ENCODE results near the gene CDK5R1.

The CDK5R1 gene

GRCh38 chr17:32493571-32493970 lies 6.8 kb downstream of the CDK5R1 start:
- no peak for DNase-seq (ENCODE audit: low read depth)

GRCh38 chr17:32493976-32494513 lies 7.3 kb downstream of the CDK5R1 start:
- no peak for DNase-seq (ENCODE audit: low read depth)

GRCh38 chr17:32494621-32495358 lies 8.0 kb downstream of the CDK5R1 start:
- DNase-seq (ENCODE audit: low read depth): no peak

DNA sequence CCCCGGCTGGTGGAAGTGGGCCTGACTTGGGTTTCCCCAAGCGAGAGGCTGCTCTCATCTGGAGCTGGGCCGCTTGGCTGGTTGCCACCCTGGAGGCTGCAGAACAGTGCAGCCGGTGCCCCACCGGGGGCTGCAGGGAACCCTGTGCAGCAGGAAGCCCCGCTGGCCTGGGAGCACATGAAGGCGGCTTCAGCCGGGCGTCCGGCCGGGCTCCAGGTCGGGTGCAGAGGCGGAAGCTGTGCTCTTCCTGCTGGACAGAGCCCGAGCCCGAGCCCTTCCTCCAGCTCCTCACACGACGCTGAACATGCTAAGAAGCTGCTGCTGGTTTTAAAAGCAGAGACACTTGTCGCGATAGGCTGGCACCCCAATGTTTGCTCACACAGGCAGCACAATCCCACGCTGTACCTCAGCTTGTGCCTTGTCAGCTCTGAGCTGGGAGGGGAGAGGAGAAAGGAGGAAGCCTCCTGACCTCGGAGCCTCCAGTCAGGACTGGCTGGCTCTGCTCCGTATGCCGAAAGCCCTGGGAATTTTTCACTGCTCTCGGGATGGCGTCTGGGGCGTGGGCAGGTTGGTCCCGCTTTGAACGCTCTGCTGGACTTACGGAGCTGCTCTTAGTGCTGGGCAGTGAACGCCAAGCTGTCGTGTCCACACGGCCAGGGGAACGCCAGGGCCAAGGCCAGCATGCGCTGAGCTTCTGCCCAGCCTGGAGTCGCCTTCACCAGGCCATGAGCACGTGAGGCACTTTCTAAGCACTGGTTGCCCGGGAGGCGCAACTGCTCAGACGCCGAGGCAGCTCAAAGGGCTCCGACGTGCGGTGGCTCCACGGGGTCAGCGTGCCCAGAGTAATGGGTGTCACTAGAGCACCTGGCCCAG lies 8.8 kb downstream of the CDK5R1 start:
- DNase-seq (ENCODE audit: low read depth): no peak

DNA sequence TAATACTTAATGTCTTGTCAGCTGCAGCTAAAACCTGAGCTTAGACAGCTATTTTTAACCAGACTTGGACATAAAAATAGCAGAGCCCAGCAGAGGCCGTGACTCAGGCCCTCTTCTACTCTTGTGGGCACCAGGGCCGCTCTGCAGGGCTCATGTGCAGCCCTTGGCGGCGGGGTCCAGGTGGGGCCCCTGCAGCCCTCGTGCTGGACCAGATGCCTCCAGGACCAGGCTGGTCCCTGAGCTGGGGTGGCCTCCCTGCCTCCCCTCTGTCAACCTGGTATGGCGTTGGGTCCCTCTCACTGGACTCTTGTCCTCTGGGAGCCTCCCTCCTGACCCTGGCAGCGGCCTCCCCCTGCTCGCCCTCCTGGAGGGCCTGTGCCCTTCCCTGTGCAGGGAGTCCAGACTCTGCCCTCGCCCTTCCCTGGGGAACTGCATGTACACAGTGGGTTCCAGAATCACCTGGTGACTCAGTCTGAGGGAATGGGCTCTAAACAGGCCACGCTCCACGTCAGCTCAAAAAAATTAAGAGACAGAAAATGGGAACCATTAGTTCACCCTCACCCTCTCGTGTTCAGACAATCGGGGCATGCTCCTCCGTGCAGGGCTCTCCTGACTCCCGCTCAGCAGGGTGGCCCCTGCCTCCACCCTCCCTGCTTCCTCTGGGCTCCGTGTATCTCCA lies 9.7 kb downstream of the CDK5R1 start:
- DNase-seq (ENCODE audit: low read depth): no peak

DNA sequence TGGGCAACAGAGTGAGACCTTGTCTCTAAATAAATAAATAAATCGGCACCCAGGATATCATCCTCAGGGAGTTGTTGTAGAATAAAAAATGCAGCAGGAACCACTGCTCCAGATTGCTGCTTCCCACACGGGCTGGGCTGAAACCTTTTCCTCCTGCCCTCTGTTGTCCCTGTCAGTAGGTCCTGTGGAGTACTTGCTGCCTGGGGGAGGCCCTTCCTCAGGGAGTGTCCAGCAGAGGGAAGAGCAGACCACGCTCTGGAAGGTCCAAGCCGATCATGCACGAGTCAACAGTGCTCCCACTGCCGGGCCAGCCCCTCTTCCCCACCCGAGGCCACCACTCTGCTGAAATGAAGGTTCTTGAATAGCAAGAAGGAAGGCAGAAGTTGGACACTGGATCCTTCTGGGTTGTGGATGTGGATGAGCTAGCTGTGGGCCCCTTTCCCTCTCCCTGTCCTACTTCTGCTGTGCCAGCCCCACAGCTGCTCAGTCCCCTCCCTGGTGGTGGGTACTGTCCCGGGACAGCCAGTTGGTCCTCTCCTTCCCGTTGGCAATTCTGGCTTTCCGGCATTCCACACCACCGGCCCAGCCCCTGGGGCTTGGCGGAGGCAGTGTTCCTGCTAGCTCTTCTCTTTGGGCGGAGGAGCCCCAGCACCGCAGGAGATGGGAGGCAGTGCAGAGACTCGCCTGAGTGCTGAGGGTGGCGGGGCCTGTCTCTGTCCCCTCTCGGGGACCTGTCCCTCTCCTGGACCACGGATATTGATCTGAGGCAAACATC lies 10.8 kb downstream of the CDK5R1 start:
- DNase-seq (ENCODE audit: low read depth): no peak

- no peak for DNase-seq (ENCODE audit: low read depth)
Observed at GRCh38 chr17:32498391-32498790, 11.6 kb downstream of the CDK5R1 start.

DNA sequence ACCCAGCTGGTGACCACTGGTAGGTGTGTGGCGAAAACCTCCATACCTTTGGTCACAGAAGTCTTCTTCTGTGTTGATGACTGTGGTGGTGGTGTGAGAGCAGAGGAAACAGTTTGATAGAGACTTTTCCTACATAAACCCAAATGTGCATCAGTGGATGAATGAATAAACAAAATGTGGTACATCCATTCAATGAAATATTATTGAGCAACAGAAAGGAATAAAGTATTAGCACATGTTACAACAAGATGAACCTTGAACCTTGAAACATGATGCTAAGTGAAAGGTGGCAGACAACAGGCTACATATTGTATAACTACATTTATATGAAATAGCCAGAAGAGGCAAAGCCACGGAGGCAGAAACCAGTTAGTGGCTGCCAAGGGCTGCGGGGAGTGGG lies 15.2 kb downstream of the CDK5R1 start:
- no peak for DNase-seq (ENCODE audit: low read depth)

- DNase-seq (ENCODE audit: low read depth): no peak
Observed at GRCh38 chr17:32502710-32503109, 15.9 kb downstream of the CDK5R1 start.

GRCh38 chr17:32503251-32504165 lies 16.7 kb downstream of the CDK5R1 start:
- no peak for DNase-seq (ENCODE audit: low read depth)

DNA sequence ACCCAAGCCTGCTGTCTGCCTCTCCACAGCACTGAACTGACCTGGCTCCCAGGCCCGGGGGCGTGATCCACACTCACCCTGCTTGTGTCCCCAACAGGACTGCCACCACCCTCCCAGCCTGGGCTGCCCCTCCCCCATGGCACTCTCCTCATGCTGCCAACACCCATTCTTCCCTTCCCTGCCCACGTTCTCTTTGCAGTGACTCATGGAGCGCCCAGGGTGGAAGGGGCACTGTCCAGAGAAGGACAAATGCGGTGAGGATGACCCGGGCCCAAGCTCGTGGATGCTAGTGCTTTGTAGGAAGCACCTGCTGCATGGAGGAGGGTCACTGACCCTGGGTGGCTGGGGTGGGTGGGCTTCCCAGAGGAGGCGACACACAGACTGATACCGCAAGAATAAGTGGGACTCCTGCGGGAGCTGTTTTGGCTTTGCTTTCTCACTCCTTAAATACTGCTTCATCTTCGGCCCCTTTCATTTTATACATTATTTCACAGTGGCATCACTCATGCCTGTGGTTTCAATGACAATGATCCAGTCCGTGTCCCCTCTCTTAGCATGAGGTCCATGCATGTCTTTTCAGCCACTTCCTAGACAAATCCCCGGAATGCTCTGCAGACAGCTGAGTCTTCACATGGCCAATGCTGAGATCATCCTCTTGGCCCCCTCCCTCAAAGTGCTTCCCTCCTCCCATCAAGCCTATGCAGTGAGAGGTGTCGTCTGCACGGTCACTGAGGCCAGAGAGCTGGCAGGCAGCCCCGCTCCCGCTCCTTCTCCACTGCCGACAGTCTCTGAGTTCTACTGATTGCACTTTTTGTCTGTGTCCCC lies 17.6 kb downstream of the CDK5R1 start:
- DNase-seq (ENCODE audit: low read depth): no peak

- no peak for DNase-seq (ENCODE audit: low read depth)
Observed at GRCh38 chr17:32508926-32509325, 22.1 kb downstream of the CDK5R1 start.

DNA sequence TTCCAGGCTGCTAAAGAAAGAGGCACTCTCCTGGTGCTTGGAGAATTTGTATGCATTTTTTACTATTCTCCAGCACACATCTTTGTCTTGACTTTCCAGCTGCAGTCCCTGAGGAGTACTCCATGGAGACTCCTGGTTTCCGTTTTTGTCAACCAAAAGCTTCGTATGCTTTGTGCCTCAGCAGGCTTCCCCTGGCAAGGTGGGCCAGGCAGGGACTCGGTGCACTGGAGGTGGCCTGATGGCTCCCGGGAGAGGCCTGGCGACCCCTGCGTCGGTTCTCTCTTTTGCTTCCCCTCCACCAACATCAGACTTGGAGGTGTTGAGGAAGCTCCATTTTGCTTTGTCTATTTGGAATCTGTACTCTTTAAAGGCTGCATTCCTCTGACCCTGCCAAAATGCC lies 23.7 kb downstream of the CDK5R1 start:
- DNase-seq (ENCODE audit: low read depth): no peak

DNA sequence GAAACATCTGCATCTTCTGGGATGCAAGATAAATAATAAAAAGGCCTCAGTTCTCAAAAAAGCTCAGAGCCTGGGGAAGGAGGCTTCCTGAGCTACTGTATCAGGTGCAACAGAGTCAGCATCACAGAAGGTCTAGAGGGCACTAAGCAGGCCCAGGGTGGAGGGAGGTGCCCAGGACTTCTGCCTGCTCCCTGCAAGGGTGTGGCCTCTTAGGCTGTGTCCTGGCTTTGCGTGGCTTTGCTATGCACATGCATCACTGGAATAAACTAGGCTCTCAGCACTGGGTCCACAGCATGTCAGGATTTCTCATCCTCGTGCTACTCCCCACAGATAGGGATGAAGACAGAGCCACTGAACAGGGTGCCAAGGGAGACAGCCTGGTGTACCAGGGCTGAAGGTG lies 25.5 kb downstream of the CDK5R1 start:
- DNase-seq (ENCODE audit: low read depth): no peak

- no peak for DNase-seq (ENCODE audit: low read depth)
Observed at GRCh38 chr17:32513579-32513978, 26.8 kb downstream of the CDK5R1 start.

- no peak for DNase-seq (ENCODE audit: low read depth)
Observed at GRCh38 chr17:32514606-32515005, 27.8 kb downstream of the CDK5R1 start.

DNA sequence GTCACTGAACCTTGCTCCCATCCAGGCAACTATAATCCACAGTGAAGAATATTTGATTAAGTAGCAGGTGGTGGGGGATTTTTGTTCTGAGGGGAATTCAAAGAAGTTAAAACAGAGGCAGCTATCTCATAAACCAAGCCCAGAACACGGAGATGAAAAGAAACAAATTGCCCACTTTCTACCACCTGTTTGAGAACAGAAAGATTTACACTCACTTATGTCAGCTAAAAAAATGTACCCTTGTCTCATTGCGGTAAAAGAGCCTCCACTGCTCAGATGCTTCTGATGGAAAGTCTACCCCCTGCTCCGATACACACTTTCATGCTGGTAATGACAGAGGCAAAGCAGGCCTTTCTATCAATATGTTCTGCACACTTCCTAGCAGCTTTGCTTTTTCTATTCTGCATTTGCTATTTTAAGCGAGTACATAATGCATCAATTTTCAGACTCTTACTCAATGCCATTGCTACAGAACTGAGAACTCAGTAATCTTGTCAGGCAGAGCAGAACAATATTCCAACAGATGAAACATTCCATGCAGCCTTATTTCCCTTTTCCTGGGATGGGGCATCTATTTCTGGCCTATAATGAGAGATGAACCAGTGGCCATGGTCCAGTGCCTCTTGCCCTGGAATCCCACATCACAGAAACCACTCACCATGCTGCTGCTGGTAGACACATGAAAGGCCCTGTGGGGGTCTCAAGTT lies 29.0 kb downstream of the CDK5R1 start:
- no peak for DNase-seq (ENCODE audit: low read depth)

DNA sequence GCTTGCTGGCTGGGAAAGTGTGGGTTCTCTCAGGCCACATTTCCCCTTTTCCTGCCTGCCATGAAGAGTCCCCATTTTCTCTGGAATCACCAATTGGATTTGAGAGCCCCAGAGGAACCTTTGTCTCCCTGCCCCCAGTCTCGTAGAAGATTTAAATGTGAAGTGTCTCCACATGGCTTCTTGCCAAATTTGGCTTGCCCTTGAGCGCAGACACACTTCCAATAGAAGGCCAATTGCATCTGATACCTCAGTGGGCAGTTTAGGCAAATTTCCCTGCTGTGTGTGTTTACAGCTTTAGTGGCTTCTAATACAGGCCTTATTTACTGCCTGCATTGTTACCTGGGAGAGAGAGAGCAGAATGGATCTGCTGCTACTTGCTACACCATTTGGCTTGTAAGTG lies 29.7 kb downstream of the CDK5R1 start:
- DNase-seq (ENCODE audit: low read depth): no peak

Measured in stimulated activated CD8-positive, alpha-beta memory T cell treated with anti-CD3 and anti-CD28 coated beads, Interleukin-15, amount 100 ng/mL, for 24 hours (primary cell).